ENCODE measurements around the gene TNIK. TPM values are rescaled to one million over a fixed set of nuclear protein-coding genes. Genes with fewer than 3 reads are reported as not detected.

Gene TNIK
- total and polyA plus RNA-seq, 2 of the 13 experiments (the other 11 are each of a cell fraction or from before 2014, with no cell fraction given), result 0.15 to 0.22 TPM

DNA sequence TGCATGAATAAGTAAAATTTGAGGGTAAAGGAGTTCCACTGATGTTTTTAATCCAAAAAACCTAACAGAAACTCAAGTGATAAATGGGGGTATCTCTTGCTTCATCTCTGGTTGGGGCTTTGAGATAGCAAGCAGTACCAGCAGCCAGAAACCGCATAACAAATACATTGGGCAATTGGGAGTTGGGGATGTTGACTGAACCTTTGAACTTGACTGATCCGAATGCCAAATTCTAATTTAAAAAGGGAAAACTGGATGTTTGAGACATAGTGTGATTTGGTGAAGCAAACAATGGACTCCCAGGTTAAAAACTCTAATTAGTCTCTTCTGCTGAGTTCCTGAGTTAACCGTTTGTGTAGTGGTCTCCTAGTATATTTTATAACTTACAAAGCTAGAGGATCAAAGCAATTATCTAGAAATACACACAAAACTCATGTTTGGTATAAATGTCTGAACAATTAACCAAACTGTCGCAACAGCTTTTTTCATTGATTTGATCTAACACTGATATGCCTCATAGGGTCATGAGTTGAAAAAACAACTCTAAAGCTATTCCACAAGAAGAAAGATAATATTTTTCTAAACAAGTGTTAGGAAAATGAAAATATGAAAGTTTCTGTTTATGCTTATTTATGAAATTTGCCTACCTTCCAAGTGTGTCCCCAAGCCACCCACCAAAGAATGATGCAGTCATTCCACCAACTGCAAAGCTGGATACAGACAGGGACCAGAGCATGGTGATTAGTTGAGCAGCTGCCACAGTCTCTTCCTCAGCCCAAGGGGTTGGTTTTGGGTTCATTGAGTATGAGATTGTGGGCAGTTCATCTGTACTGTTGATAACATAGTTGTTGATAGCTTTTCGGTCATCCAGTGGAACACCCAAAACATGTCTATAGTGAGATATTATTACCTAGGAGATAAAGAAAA lies 446.1 kb downstream of the TNIK start (continued):
- TF ChIP-seq ZNF3 (CRISPR knock-in tag; IDR thresholded peaks at IDR 0.05) (0 out of 2 replicates have a peak, but pooled peaks have one; percentile 27), ZNF496 (CRISPR knock-in tag; IDR thresholded peaks at IDR 0.05; ENCODE audit: insufficient replicate concordance) (no peak), RBAK (CRISPR knock-in tag; IDR thresholded peaks at IDR 0.05) (no peak), ZNF34 (CRISPR knock-in tag; IDR thresholded peaks at IDR 0.05; ENCODE audit: borderline replicate concordance) (no peak), ZNF780A (CRISPR knock-in tag; IDR thresholded peaks at IDR 0.05) (no peak), TBX3 (IDR thresholded peaks at IDR 0.05; ENCODE audit: borderline replicate concordance) (peak; percentile 85; the same call in 1 of the 2 replicates), AGO2 (optimal IDR thresholded peaks at IDR 0.05; ENCODE audit: low read depth, low read length) (no peak), THYN1 (CRISPR knock-in tag; IDR thresholded peaks at IDR 0.05; ENCODE audit: borderline replicate concordance, low read depth) (no peak), HOXD1 (CRISPR knock-in tag; IDR thresholded peaks at IDR 0.05) (peak; percentile 76), ZBTB21 (CRISPR knock-in tag; IDR thresholded peaks at IDR 0.05) (no peak), ZNF446 (CRISPR knock-in tag; IDR thresholded peaks at IDR 0.05) (no peak), MYNN (CRISPR knock-in tag; IDR thresholded peaks at IDR 0.05; ENCODE audit: low read depth) (no peak), MYC (CRISPR knock-in tag; IDR thresholded peaks at IDR 0.05; ENCODE audit: borderline replicate concordance) (no peak), IRF2 (CRISPR knock-in tag; IDR thresholded peaks at IDR 0.05) (peak; percentile 74; the same call in 1 of the 2 replicates), GZF1 (CRISPR knock-in tag; IDR thresholded peaks at IDR 0.05) (no peak), ZNF17 (CRISPR knock-in tag; IDR thresholded peaks at IDR 0.05) (no peak), RBFOX2 (IDR thresholded peaks at IDR 0.05; ENCODE audit: low read depth, low read length) (0 out of 2 replicates have a peak, but pooled peaks have one; percentile 40), CCDC6 (CRISPR knock-in tag; IDR thresholded peaks at IDR 0.05) (0 out of 2 replicates have a peak, but pooled peaks have one; percentile 38), CAMTA2 (CRISPR knock-in tag; IDR thresholded peaks at IDR 0.05; ENCODE audit: borderline replicate concordance) (no peak), ZNF335 (CRISPR knock-in tag; IDR thresholded peaks at IDR 0.05) (0 out of 2 replicates have a peak, but pooled peaks have one; percentile 26)
- TF ChIP-seq, protein P1, sequence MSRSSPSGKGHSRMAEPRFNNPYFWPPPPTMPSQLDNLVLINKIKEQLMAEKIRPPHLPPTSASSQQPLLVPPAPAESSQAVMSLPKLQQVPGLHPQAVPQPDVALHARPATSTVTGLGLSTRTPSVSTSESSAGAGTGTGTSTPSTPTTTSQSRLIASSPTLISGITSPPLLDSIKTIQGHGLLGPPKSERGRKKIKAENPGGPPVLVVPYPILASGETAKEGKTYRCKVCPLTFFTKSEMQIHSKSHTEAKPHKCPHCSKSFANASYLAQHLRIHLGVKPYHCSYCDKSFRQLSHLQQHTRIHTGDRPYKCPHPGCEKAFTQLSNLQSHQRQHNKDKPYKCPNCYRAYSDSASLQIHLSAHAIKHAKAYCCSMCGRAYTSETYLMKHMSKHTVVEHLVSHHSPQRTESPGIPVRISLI (CRISPR knock-in tag; IDR thresholded peaks at IDR 0.05; ENCODE audit: borderline replicate concordance), result peak; percentile 48; the same call in 1 of the 2 replicates
- TF ChIP-seq, protein P2, sequence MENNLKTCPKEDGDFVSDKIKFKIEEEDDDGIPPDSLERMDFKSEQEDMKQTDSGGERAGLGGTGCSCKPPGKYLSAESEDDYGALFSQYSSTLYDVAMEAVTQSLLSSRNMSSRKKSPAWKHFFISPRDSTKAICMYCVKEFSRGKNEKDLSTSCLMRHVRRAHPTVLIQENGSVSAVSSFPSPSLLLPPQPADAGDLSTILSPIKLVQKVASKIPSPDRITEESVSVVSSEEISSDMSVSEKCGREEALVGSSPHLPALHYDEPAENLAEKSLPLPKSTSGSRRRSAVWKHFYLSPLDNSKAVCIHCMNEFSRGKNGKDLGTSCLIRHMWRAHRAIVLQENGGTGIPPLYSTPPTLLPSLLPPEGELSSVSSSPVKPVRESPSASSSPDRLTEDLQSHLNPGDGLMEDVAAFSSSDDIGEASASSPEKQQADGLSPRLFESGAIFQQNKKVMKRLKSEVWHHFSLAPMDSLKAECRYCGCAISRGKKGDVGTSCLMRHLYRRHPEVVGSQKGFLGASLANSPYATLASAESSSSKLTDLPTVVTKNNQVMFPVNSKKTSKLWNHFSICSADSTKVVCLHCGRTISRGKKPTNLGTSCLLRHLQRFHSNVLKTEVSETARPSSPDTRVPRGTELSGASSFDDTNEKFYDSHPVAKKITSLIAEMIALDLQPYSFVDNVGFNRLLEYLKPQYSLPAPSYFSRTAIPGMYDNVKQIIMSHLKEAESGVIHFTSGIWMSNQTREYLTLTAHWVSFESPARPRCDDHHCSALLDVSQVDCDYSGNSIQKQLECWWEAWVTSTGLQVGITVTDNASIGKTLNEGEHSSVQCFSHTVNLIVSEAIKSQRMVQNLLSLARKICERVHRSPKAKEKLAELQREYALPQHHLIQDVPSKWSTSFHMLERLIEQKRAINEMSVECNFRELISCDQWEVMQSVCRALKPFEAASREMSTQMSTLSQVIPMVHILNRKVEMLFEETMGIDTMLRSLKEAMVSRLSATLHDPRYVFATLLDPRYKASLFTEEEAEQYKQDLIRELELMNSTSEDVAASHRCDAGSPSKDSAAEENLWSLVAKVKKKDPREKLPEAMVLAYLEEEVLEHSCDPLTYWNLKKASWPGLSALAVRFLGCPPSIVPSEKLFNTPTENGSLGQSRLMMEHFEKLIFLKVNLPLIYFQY (CRISPR knock-in tag; IDR thresholded peaks at IDR 0.05; ENCODE audit: borderline replicate concordance), result peak; percentile 62; the same call in 1 of the 2 replicates
- TF ChIP-seq, protein P3, sequence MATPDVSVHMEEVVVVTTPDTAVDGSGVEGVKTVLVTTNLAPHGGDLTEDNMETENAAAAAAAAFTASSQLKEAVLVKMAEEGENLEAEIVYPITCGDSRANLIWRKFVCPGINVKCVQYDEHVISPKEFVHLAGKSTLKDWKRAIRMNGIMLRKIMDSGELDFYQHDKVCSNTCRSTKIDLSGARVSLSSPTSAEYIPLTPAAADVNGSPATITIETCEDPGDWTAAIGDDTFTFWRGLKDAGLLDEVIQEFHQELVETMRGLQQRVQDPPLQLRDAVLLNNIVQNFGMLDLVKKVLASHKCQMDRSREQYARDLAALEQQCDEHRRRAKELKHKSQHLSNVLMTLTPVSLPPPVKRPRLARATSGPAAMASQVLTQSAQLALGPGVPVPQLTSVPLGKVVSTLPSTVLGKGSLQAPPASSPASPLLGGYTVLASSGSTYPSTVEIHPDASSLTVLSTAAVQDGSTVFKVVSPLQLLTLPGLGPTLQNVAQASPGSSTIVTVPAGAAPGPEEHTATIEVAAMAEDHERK (CRISPR knock-in tag; IDR thresholded peaks at IDR 0.05; ENCODE audit: low read depth), result no peak

Data from HepG2 (cell line).